Smooth muscle cell (in vitro differentiated cells): ENCODE measurements around the gene NPR1. TPM values are rescaled to one million over a fixed set of nuclear protein-coding genes. Genes with fewer than 3 reads are reported as not detected.

Experiments used
- DNase-seq: peaks from one replicate; lab custom pipeline; 2025; ENCODE audit not compliant: unreplicated experiment; lab: John Stamatoyannopoulos, UW
- H2AFZ ChIP-seq: fragments of 200-600 bp; sonication (generic); 2 replicates; pipeline ENCODE4 v1.6.0; 2016; ENCODE audit warnings: antibody characterized with exemption, low read depth, mild to moderate bottlenecking
- H3F3A ChIP-seq: fragments of 200-600 bp; sonication (generic); 2 replicates; pipeline ENCODE4 v1.6.0; 2017; ENCODE audit warnings: antibody characterized with exemption, low read depth
- H3K27ac ChIP-seq: fragments of 200-600 bp; sonication (generic); 2 replicates; pipeline ENCODE4 v1.5.1; 2016; ENCODE audit warnings: low read depth, mild to moderate bottlenecking
- H3K27me3 ChIP-seq: fragments of 200-600 bp; sonication (generic); 2 replicates; pipeline ENCODE4 v1.6.1; 2016; ENCODE audit warnings: low read depth, mild to moderate bottlenecking
- H3K36me3 ChIP-seq: fragments of 200-600 bp; sonication (generic); 2 replicates; pipeline ENCODE4 v1.5.1; 2016; ENCODE audit warnings: low read depth
- H3K4me1 ChIP-seq: fragments of 200-600 bp; sonication (generic); 2 replicates; pipeline ENCODE4 v1.5.1; 2016; ENCODE audit warnings: low read depth
- H3K4me2 ChIP-seq: fragments of 200-600 bp; sonication (generic); 2 replicates; pipeline ENCODE4 v1.6.0; 2016; ENCODE audit warnings: mild to moderate bottlenecking
- H3K4me3 ChIP-seq: fragments of 200-600 bp; sonication (generic); 2 replicates; pipeline ENCODE4 v1.5.1; 2016; ENCODE audit warnings: mild to moderate bottlenecking
- H3K79me2 ChIP-seq: fragments of 200-600 bp; sonication (generic); 2 replicates; pipeline ENCODE4 v1.6.0; 2016; ENCODE audit warnings: low read depth, mild to moderate bottlenecking
- H3K9ac ChIP-seq: fragments of 200-600 bp; sonication (generic); 2 replicates; pipeline ENCODE4 v1.6.0; 2016; ENCODE audit warnings: low read depth
- H3K9me3 ChIP-seq: fragments of 200-600 bp; sonication (generic); replicated peaks from 2 replicates; pipeline ENCODE4 v1.5.1; 2016; ENCODE audit warnings: low read depth
- H4K20me1 ChIP-seq: fragments of 200-600 bp; sonication (generic); 2 replicates; pipeline ENCODE4 v1.6.0; 2016; ENCODE audit warnings: low read depth
- WGBS: methylation state at CpG from one replicate; pipeline ENCODE4 v1.1.7; 2016; ENCODE audit warnings: low lambda C conversion rate; 5-methylcytosine and 5-hydroxymethylcytosine counted together
- polyA plus RNA-seq: library from polyadenylated mRNA; unstranded; fragments of >200 nt; fragmentation: Nextera tagmentation; extraction: Ambion mirVana; gene quantifications from 2 replicates; pipeline ENCODE4 v1.2.1, GENCODE V29; 2016
- total RNA-seq: library from RNA; depleted of rRNA; stranded (reverse); fragments of >200 nt; gene quantifications from 2 replicates; pipeline ENCODE4 v1.2.3, GENCODE V29; 2014
- TF ChIP-seq, protein P1 (sequence below): fragments of 200-600 bp; sonication (generic); IDR thresholded peaks from 2 replicates; pipeline ENCODE4 v1.5.1; 2017; ENCODE audit warnings: borderline replicate concordance, mild to moderate bottlenecking, antibody characterized with exemption; ENCODE audit not compliant: insufficient read depth, poor library complexity, severe bottlenecking

NPR1 gene
- total and polyA plus RNA-seq, 2 experiments from 2014 or later = 0.24 to 0.54 TPM

DNA sequence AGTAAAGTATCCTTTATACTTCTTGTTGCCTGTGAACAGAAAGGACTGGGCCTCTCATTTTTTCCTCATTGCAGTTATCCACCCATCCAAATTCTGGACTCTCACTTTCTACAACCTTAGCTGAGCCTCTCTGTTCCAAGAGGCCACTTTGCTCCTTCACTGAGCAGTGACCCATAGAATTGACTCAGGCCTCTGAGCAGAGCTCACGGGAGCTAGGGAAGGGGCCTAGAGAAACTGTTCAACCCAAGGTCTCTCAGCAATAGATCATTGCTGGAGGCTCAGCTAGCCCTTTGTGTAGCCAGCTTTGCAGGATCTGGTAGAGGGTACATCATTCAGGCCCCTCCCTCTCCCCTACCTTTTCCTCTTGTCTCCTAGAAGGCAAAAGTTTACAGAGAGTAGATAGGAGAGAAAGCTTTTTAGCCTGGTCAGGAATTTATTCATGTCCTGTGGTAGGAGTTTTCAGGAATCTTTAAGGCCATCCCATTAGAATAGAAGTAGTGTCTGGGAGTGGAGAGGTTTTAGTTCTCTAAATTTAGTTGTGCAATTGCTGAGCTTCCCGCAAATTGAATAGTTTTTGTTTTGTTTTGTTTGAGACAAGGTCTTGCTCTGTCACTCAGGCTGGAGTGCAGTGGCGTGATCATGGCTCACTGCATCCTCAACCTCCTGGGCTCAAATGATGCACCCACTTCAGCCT is 56.1 kb downstream of the NPR1 start:
- Histone ChIP-seq H3K9me3 (no peaks in the 10 kb centered on the region), H4K20me1 (peaks cover 7% of the 10 kb centered on the region), H3K9ac (no peak overlapping the region), H3K27me3 (no peaks in the 10 kb centered on the region), H3K36me3 (no peaks in the 10 kb centered on the region), H3K4me1 (peaks cover 8% of the 10 kb centered on the region), H3F3A (no peaks in the 10 kb centered on the region), H3K4me2 (no peak overlapping the region), H2AFZ (no peak overlapping the region), H3K79me2 (peaks cover 29% of the 10 kb centered on the region), H3K27ac (no peak overlapping the region), H3K4me3 (no peak overlapping the region)
- 94% methylated on average over 3 of the region's 3 CpGs for WGBS
- DNase-seq = no peak
- TF ChIP-seq, protein P1, sequence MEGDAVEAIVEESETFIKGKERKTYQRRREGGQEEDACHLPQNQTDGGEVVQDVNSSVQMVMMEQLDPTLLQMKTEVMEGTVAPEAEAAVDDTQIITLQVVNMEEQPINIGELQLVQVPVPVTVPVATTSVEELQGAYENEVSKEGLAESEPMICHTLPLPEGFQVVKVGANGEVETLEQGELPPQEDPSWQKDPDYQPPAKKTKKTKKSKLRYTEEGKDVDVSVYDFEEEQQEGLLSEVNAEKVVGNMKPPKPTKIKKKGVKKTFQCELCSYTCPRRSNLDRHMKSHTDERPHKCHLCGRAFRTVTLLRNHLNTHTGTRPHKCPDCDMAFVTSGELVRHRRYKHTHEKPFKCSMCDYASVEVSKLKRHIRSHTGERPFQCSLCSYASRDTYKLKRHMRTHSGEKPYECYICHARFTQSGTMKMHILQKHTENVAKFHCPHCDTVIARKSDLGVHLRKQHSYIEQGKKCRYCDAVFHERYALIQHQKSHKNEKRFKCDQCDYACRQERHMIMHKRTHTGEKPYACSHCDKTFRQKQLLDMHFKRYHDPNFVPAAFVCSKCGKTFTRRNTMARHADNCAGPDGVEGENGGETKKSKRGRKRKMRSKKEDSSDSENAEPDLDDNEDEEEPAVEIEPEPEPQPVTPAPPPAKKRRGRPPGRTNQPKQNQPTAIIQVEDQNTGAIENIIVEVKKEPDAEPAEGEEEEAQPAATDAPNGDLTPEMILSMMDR = no peak

DNA sequence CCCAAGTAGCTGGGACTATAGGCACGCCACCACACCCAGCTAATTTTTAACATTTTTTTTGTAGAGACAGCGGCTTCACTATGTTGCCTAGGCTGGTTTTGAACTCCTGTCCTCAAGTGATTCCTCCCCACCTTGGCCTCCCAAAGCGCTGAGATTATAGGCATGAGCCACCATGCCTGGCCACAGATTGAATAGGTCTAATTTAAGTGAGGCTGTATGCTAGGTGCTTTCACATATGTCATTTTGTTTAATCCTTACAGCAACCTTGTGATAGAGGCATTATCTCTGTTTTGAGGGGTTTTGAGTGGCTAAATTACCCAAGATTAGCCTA is 56.6 kb downstream of the NPR1 start:
- 94% methylated on average over 3 of the region's 3 CpGs for WGBS
- H3K27ac ChIP-seq = no peak overlapping the region
- TF ChIP-seq, protein P1 = no peak
- no peak for DNase-seq
- H3K4me1 ChIP-seq = peaks cover 8% of the 10 kb centered on the region
- H3K4me2 ChIP-seq = no peak overlapping the region
- H3K9me3 ChIP-seq = no peaks in the 10 kb centered on the region
- no peaks in the 10 kb centered on the region for H3K36me3 ChIP-seq
- no peak overlapping the region for H3K9ac ChIP-seq
- no peaks in the 10 kb centered on the region for H3K27me3 ChIP-seq
- H2AFZ ChIP-seq = no peak overlapping the region
- no peaks in the 10 kb centered on the region for H3F3A ChIP-seq
- peaks cover 24% of the 10 kb centered on the region for H3K79me2 ChIP-seq
- no peak overlapping the region for H3K4me3 ChIP-seq
- H4K20me1 ChIP-seq = peaks cover 7% of the 10 kb centered on the region

DNA sequence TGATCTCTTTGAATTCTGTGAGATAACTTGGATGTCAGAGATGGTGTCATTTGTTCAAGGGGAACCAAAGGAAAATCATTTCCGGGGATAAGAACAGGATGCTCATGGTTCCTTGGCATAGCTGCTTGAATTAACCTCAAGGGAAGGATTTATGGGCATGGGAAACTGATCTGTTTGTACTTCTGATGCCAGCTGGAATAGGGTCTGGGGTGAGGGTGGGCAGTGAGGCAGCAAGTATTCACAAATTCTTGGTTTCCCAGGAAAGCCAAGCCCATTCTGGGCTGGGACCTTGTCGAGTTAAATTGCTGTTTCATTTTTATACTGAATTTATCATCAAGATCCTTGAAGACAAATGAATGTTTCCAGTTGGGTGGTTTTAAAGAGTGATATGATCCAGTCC is 63.5 kb downstream of the NPR1 start:
- H3K79me2 ChIP-seq = no peaks in the 10 kb centered on the region
- peaks cover 4% of the 10 kb centered on the region for H3K36me3 ChIP-seq
- peaks cover 16% of the 10 kb centered on the region for H4K20me1 ChIP-seq
- H3K27me3 ChIP-seq = no peaks in the 10 kb centered on the region
- no peak for DNase-seq
- H3K9ac ChIP-seq = no peak overlapping the region
- no peak overlapping the region for H2AFZ ChIP-seq
- peaks cover 10% of the 10 kb centered on the region for H3K4me1 ChIP-seq
- 96% methylated on average over 2 of the region's 2 CpGs for WGBS
- TF ChIP-seq, protein P1 = no peak
- no peaks in the 10 kb centered on the region for H3F3A ChIP-seq
- H3K4me2 ChIP-seq = no peak overlapping the region
- peak overlapping the region; percentile 73 for H3K27ac ChIP-seq
- no peaks in the 10 kb centered on the region for H3K9me3 ChIP-seq
- no peak overlapping the region for H3K4me3 ChIP-seq

DNA sequence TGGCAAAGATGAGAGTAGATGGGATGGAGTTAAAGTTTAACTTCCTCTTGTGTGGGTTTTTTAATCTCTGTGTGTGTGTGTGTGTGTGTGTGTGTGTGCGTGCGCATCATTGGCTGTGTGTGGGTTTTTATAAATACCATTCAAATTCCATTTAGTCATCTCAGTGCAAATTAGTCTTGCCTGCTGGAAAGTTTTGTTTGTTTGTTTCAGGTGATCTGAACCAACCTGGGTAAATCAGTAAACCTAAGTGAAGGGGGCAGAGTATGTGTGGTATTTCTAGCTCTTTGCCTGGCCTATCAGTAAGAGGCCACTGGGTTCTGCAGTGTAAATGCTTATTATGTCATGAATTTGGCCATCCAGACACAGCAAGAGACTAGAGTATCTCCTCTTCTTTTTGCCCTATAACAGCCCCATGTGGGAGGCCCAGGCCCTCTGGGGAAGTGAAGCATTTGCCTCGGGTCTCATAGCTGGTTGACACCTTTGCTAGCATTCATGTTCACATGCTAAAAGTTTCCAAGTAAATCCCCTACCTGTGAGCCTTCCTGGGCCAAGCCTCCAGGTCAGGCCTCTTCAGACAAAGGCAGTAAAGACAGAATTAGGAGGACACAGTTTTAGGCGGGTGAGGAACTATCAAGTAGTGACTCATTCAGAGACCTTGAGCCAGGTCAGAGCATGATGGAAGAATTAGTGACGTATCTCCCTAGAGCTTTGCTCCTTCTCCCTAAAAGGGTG is 64.1 kb downstream of the NPR1 start:
- Histone ChIP-seq H3F3A (no peaks in the 10 kb centered on the region), H4K20me1 (peaks cover 10% of the 10 kb centered on the region), H3K9me3 (no peaks in the 10 kb centered on the region), H3K36me3 (peaks cover 4% of the 10 kb centered on the region), H3K9ac (no peak overlapping the region), H3K4me1 (peaks cover 10% of the 10 kb centered on the region), H3K27ac (peak overlapping the region; percentile 73), H3K79me2 (no peaks in the 10 kb centered on the region), H3K4me2 (no peak overlapping the region), H3K4me3 (no peak overlapping the region), H2AFZ (no peak overlapping the region), H3K27me3 (no peaks in the 10 kb centered on the region)
- DNase-seq = no peak
- 50% methylated on average over 5 of the region's 5 CpGs for WGBS
- TF ChIP-seq, protein P1 = no peak
